HepG2 (cell line): Measurements from ENCODE around the gene TENT5A. TPM values are rescaled to one million over a fixed set of nuclear protein-coding genes. Genes with fewer than 3 reads are reported as not detected.

ENCODE experiments used
- ATAC-seq: fragments of 200-7000 bp; cut with Tn5 transposase; 3 replicates; pipeline ENCODE4 v1.9.1; 2020; ENCODE audit warnings: mild to moderate bottlenecking, moderate library complexity
- BruUV-seq: library from RNA; stranded (reverse); fragments of 400-500 nt; replicated peaks from 2 replicates; lab custom pipeline; 2021; lab: Mats Ljungman, UMichigan
- CTCF ChIA-PET: fragments of 300-600 bp; formaldehyde crosslinking; extraction: SDS; loops from one replicate; lab custom pipeline; 2021; ENCODE audit warnings: low total read pairs, inconsistent platforms, low intra/inter-chr PET ratio; lab: Yijun Ruan, JAX
- POLR2A ChIA-PET: fragments of 350-600 bp; sonication (Branson Sonifier 250); formaldehyde crosslinking; loops from one replicate; lab custom pipeline; 2020; ENCODE audit warnings: antibody characterized with exemption, inconsistent platforms; lab: Yijun Ruan, JAX
- DNase-seq: peaks from one replicate; pipeline ENCODE4 v3.0.0-alpha.2; 2015; ENCODE audit warnings: low spot score
- FAIRE-seq: peaks from 3 replicates; lab custom pipeline; 2011; peaks lifted over from hg19 to GRCh38; lab: Jason Lieb, UNC
- H2AFZ ChIP-seq: one replicate; pipeline ENCODE4 v1.6.1; 2011; ENCODE audit warnings: low read length, inconsistent platforms
- H3K27ac ChIP-seq: fragments of 300-600 bp; 3 replicates; pipeline ENCODE4 v1.8.0; 2011; ENCODE audit warnings: mixed run types, mild to moderate bottlenecking, mixed read lengths, low read length, inconsistent platforms; ENCODE audit not compliant: insufficient read depth; ENCODE audit errors: extremely low read length
- H3K27me3 ChIP-seq, 2 experiments: fragments of 200-600 bp in 1 of 2; 2 replicates in 1 of 2; 3 replicates in 1 of 2; pipeline versions ENCODE4 v1.6.0 to v1.8.0; 2011; ENCODE audit warnings: low read length in 2 of 2, mild to moderate bottlenecking in 2 of 2, moderate library complexity in 2 of 2, inconsistent platforms in 1 of 2; ENCODE audit not compliant: insufficient read depth in 2 of 2, control insufficient read depth in 1 of 2
- H3K36me3 ChIP-seq, 2 experiments: fragments of 200-600 bp in 1 of 2; replicated peaks in 1 of 2; 2 replicates in 1 of 2; 3 replicates in 1 of 2; pipeline versions ENCODE4 v1.5.1 to v1.8.0; 2011; ENCODE audit warnings: low read length in 2 of 2, inconsistent platforms in 1 of 2; ENCODE audit not compliant: insufficient read depth in 2 of 2, control insufficient read depth in 1 of 2
- H3K4me1 ChIP-seq: 2 replicates; pipeline ENCODE4 v1.5.1; 2012; ENCODE audit warnings: low read length, inconsistent platforms; ENCODE audit not compliant: insufficient read depth
- H3K4me2 ChIP-seq: 2 replicates; pipeline ENCODE4 v1.6.0; 2011; ENCODE audit warnings: low read depth, low read length, inconsistent platforms
- H3K4me3 ChIP-seq, 3 experiments: fragments of 200-600 bp in 1 of 3; sonication (generic), shearing (Covaris generic) in 1 of 3; replicated peaks in 1 of 3; 2 replicates each; pipeline ENCODE4 v1.5.1; 2011 to 2016; ENCODE audit warnings: low read length in 3 of 3, inconsistent platforms in 2 of 3, low read depth in 2 of 3, mild to moderate bottlenecking in 2 of 3, control low read depth in 1 of 3, mixed read lengths in 1 of 3; ENCODE audit not compliant: insufficient read depth in 1 of 3
- H3K79me2 ChIP-seq: one replicate; pipeline ENCODE4 v1.6.1; 2011; ENCODE audit warnings: low read length, inconsistent platforms; ENCODE audit not compliant: insufficient read depth
- H3K9ac ChIP-seq: 2 replicates; pipeline ENCODE4 v1.6.0; 2011; ENCODE audit warnings: mild to moderate bottlenecking, low read depth, low read length, inconsistent platforms; ENCODE audit not compliant: insufficient read depth
- H3K9me3 ChIP-seq: 2 replicates; pipeline ENCODE4 v1.5.1; 2012; ENCODE audit warnings: mild to moderate bottlenecking, low read length
- H4K20me1 ChIP-seq: 2 replicates; pipeline ENCODE4 v1.6.0; 2011; ENCODE audit warnings: inconsistent platforms, mild to moderate bottlenecking, low read length, moderate library complexity; ENCODE audit not compliant: insufficient read depth
- CREB1 ChIP-seq, 2 experiments: fragments of 450-650 bp in 1 of 2; IDR thresholded peaks; 2 replicates each; pipeline ENCODE4 v1.6.1; 2016 to 2017; ENCODE audit warnings: control low read depth in 1 of 2, mild to moderate bottlenecking in 1 of 2, missing compliant biosample characterization in 1 of 2, missing genetic modification characterization in 1 of 2
- EED ChIP-seq: sonication (generic); formaldehyde crosslinking; IDR thresholded peaks from 2 replicates; pipeline ENCODE4 v1.5.0; 2020; ENCODE audit warnings: mild to moderate bottlenecking, missing genetic modification reagents
- FOSL2 ChIP-seq: sonication (generic); formaldehyde crosslinking; IDR thresholded peaks from 2 replicates; pipeline ENCODE4 v1.4.0; 2020; ENCODE audit warnings: missing genetic modification reagents
- PHF20 ChIP-seq: sonication (generic); formaldehyde crosslinking; IDR thresholded peaks from 2 replicates; pipeline ENCODE4 v1.5.0; 2020; ENCODE audit warnings: mild to moderate bottlenecking, missing genetic modification reagents
- RORA ChIP-seq: sonication (generic); formaldehyde crosslinking; IDR thresholded peaks from 2 replicates; pipeline ENCODE4 v1.5.0; 2020; ENCODE audit warnings: mild to moderate bottlenecking, missing genetic modification reagents, moderate library complexity
- SALL1 ChIP-seq: sonication (generic); formaldehyde crosslinking; IDR thresholded peaks from 2 replicates; pipeline ENCODE4 v1.8.0; 2022; ENCODE audit warnings: mild to moderate bottlenecking, missing genetic modification reagents
- SP2 ChIP-seq: sonication (generic); formaldehyde crosslinking; IDR thresholded peaks from 2 replicates; pipeline ENCODE4 v1.5.1; 2020; ENCODE audit warnings: mild to moderate bottlenecking, missing genetic modification reagents
- STAT5B ChIP-seq: sonication (generic); formaldehyde crosslinking; IDR thresholded peaks from 2 replicates; pipeline ENCODE4 v1.4.0; 2020; ENCODE audit warnings: missing genetic modification reagents
- TBX3 ChIP-seq: fragments of 450-650 bp; IDR thresholded peaks from 2 replicates; pipeline ENCODE4 v1.6.1; 2017; ENCODE audit warnings: antibody characterized with exemption, mild to moderate bottlenecking, inconsistent platforms, borderline replicate concordance
- ZNF260 ChIP-seq: sonication (generic); formaldehyde crosslinking; IDR thresholded peaks from 2 replicates; pipeline ENCODE4 v1.4.0; 2020; ENCODE audit warnings: missing genetic modification reagents, low read depth, mild to moderate bottlenecking, borderline replicate concordance
- ZNF552 ChIP-seq: sonication (generic); formaldehyde crosslinking; IDR thresholded peaks from 2 replicates; pipeline ENCODE4 v1.9.0; 2022; ENCODE audit warnings: missing genetic modification reagents, mild to moderate bottlenecking, borderline replicate concordance
- ZNF674 ChIP-seq: sonication (generic); formaldehyde crosslinking; IDR thresholded peaks from 2 replicates; pipeline ENCODE4 v1.5.0; 2020; ENCODE audit warnings: low read depth, mild to moderate bottlenecking, missing genetic modification reagents
- WGBS: methylation state at CpG from one replicate; pipeline ENCODE4 v1.1.6; 2017; ENCODE audit warnings: low lambda C conversion rate; 5-methylcytosine and 5-hydroxymethylcytosine counted together
- in situ Hi-C: cut with HindIII; loops from 2 replicates; pipeline ENCODE4 v1.10.0; 2017; ENCODE audit warnings: low pct_unique_long_range_greater_than_20kb; ENCODE audit not compliant: extremely low pct_ligation_motif_present
- intact Hi-C: fragments of 100-400 bp; cut with micrococcal nuclease; formaldehyde crosslinking; loops from one replicate; pipeline ENCODE4 v1.10.0; 2022; ENCODE audit not compliant: unreplicated experiment
- polyA plus RNA-seq, 8 experiments: library from polyadenylated mRNA; depleted of rRNA in 3 of 8; stranded (reverse) in 7 of 8; unstranded in 1 of 8; fragments of >200 nt; fragmentation: Illumina TruSeq in 4 of 8; extraction: Trizol in 4 of 8; gene quantifications; 2 replicates each; pipeline versions ENCODE4 v1.2.1 to v1.2.3, GENCODE V29; 2011 to 2016; ENCODE audit warnings: low read depth in 4 of 8, missing spikeins in 1 of 8, mixed read lengths in 1 of 8; ENCODE audit not compliant: insufficient read depth in 1 of 8
- total RNA-seq, 5 experiments: library from RNA; depleted of rRNA; stranded (reverse); fragments of >200 nt; fragmentation: Illumina TruSeq; extraction: Trizol; gene quantifications; 2 replicates each; pipeline ENCODE4 v1.2.3, GENCODE V29; 2016; ENCODE audit warnings: low read depth in 1 of 5
- TF ChIP-seq, protein P1 (sequence below): sonication (generic); formaldehyde crosslinking; IDR thresholded peaks from 2 replicates; pipeline ENCODE4 v1.9.0; 2021; ENCODE audit warnings: missing genetic modification reagents, borderline replicate concordance
- TF ChIP-seq, protein P2 (sequence below): sonication (generic); formaldehyde crosslinking; IDR thresholded peaks from 2 replicates; pipeline ENCODE4 v1.4.0; 2020; ENCODE audit warnings: missing genetic modification reagents, borderline replicate concordance
- TF ChIP-seq, protein P3 (sequence below): sonication (generic); formaldehyde crosslinking; IDR thresholded peaks from 2 replicates; pipeline ENCODE4 v1.4.0; 2020; ENCODE audit warnings: missing genetic modification reagents

TENT5A gene
- total and polyA plus RNA-seq, 2 of the 13 experiments (the other 11 are each of a cell fraction or from before 2014, with no cell fraction given), result 8.0 to 13.8 TPM

DNA sequence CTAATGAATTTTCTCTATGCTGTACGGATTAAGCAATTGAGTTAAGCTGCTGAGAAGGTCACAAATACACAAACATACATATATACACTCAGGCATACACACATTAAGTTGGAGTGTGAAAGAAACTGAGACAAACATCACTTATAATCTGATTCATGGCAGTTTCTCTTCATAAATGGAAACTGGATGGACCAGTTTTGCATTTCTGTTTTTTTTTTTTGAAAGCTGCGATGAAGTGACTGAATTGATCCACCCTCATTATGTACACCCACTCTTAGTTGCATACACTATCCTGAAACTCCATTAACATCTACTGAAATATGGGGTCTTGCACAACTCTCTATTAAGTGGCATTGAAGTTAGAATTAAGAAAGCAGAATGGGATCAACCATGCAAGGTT, 32.9 kb upstream of the TENT5A start:
- 98% methylated on average over 2 of the region's 2 CpGs for WGBS
- ChIA-PET CTCF (no interaction called here), POLR2A (interaction anchor here (1.6 kb wide), 1 partner anchor 19 kb away, joined by 4 read pairs; no protein-coding TSS in a partner anchor)
- no peak overlapping the region for H3K4me2 ChIP-seq
- TF ChIP-seq TBX3 (no peak), SALL1 (CRISPR knock-in tag) (no peak), CREB1 (IDR thresholded peaks at IDR 0.05) (no peak), CREB1 (CRISPR knock-in tag; IDR thresholded peaks at IDR 0.05) (no peak), SP2 (CRISPR knock-in tag) (no peak), ZNF552 (CRISPR knock-in tag) (no peak), ZNF674 (CRISPR knock-in tag) (no peak), ZNF260 (CRISPR knock-in tag) (no peak), RORA (CRISPR knock-in tag) (no peak), FOSL2 (CRISPR knock-in tag) (no peak), PHF20 (CRISPR knock-in tag) (no peak), STAT5B (CRISPR knock-in tag) (no peak), EED (CRISPR knock-in tag) (no peak)
- TF ChIP-seq, protein P1, sequence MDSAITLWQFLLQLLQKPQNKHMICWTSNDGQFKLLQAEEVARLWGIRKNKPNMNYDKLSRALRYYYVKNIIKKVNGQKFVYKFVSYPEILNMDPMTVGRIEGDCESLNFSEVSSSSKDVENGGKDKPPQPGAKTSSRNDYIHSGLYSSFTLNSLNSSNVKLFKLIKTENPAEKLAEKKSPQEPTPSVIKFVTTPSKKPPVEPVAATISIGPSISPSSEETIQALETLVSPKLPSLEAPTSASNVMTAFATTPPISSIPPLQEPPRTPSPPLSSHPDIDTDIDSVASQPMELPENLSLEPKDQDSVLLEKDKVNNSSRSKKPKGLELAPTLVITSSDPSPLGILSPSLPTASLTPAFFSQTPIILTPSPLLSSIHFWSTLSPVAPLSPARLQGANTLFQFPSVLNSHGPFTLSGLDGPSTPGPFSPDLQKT (CRISPR knock-in tag), result no peak
- TF ChIP-seq, protein P2, sequence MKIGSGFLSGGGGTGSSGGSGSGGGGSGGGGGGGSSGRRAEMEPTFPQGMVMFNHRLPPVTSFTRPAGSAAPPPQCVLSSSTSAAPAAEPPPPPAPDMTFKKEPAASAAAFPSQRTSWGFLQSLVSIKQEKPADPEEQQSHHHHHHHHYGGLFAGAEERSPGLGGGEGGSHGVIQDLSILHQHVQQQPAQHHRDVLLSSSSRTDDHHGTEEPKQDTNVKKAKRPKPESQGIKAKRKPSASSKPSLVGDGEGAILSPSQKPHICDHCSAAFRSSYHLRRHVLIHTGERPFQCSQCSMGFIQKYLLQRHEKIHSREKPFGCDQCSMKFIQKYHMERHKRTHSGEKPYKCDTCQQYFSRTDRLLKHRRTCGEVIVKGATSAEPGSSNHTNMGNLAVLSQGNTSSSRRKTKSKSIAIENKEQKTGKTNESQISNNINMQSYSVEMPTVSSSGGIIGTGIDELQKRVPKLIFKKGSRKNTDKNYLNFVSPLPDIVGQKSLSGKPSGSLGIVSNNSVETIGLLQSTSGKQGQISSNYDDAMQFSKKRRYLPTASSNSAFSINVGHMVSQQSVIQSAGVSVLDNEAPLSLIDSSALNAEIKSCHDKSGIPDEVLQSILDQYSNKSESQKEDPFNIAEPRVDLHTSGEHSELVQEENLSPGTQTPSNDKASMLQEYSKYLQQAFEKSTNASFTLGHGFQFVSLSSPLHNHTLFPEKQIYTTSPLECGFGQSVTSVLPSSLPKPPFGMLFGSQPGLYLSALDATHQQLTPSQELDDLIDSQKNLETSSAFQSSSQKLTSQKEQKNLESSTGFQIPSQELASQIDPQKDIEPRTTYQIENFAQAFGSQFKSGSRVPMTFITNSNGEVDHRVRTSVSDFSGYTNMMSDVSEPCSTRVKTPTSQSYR (CRISPR knock-in tag), result no peak
- TF ChIP-seq, protein P3, sequence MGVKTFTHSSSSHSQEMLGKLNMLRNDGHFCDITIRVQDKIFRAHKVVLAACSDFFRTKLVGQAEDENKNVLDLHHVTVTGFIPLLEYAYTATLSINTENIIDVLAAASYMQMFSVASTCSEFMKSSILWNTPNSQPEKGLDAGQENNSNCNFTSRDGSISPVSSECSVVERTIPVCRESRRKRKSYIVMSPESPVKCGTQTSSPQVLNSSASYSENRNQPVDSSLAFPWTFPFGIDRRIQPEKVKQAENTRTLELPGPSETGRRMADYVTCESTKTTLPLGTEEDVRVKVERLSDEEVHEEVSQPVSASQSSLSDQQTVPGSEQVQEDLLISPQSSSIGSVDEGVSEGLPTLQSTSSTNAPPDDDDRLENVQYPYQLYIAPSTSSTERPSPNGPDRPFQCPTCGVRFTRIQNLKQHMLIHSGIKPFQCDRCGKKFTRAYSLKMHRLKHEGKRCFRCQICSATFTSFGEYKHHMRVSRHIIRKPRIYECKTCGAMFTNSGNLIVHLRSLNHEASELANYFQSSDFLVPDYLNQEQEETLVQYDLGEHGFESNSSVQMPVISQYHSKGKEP (CRISPR knock-in tag), result no peak
- no peak for ATAC-seq
- peaks cover 6% of the 10 kb centered on the region; the same call in 1 of the 2 replicates for H3K9me3 ChIP-seq
- FAIRE-seq, result no peak
- no peak overlapping the region for H2AFZ ChIP-seq
- no peak overlapping the region for H3K9ac ChIP-seq
- no TSS peak for BruUV-seq
- no peak overlapping the region for H3K27ac ChIP-seq
- in situ Hi-C loops (no loop called here), intact Hi-C loops (no loop called here)
- no peaks in the 10 kb centered on the region for H4K20me1 ChIP-seq
- no peak overlapping the region for H3K4me3 ChIP-seq
- no peak for DNase-seq
- peaks cover 44% of the 10 kb centered on the region for H3K4me1 ChIP-seq
- H3K79me2 ChIP-seq, result no peaks in the 10 kb centered on the region
- H3K27me3 ChIP-seq, result no peaks in the 10 kb centered on the region
- H3K36me3 ChIP-seq, result no peaks in the 10 kb centered on the region
